SJSA1 (cell line): ENCODE results near the gene LHPP. TPM values are rescaled to one million over a fixed set of nuclear protein-coding genes. Genes with fewer than 3 reads are reported as not detected.

ENCODE experiments used
- DNase-seq, 2 experiments: peaks; one replicate each; pipeline ENCODE4 v3.0.0-alpha.2; 2015 to 2020; ENCODE audit warnings: low spot score in 2 of 2, low read depth in 1 of 2
- H3K27ac ChIP-seq: fragments of 250-450 bp; sonication (Bioruptor Pico); 2 replicates; pipeline ENCODE4 v1.5.1; 2020; ENCODE audit warnings: mild to moderate bottlenecking, moderate library complexity
- H3K27me3 ChIP-seq: fragments of 250-450 bp; sonication (Bioruptor Pico); replicated peaks from 2 replicates; pipeline ENCODE4 v1.5.1; 2020; ENCODE audit warnings: mild to moderate bottlenecking, moderate library complexity
- H3K36me3 ChIP-seq: fragments of 250-450 bp; sonication (Bioruptor Pico); 2 replicates; pipeline ENCODE4 v1.5.1; 2020; ENCODE audit warnings: mild to moderate bottlenecking
- H3K4me1 ChIP-seq: fragments of 250-450 bp; sonication (Bioruptor Pico); replicated peaks from 2 replicates; pipeline ENCODE4 v1.6.1; 2021; ENCODE audit warnings: mild to moderate bottlenecking
- H3K4me3 ChIP-seq: fragments of 250-450 bp; sonication (Bioruptor Pico); 2 replicates; pipeline ENCODE4 v1.5.1; 2020; ENCODE audit warnings: mild to moderate bottlenecking
- H3K9me3 ChIP-seq: fragments of 250-450 bp; sonication (Bioruptor Pico); replicated peaks from 2 replicates; pipeline ENCODE4 v1.5.1; 2020; ENCODE audit warnings: mild to moderate bottlenecking
- total RNA-seq: library from RNA; depleted of rRNA; stranded (reverse); fragments of >200 nt; shearing (Covaris generic); gene quantifications from 2 replicates; pipeline ENCODE4 v1.2.3, GENCODE V29; 2014

LHPP gene
- total RNA-seq, 1 experiment from 2014 or later: 8.8 TPM

- no peak overlapping the region for H3K4me3 ChIP-seq
- H3K36me3 ChIP-seq: no peaks in the 10 kb centered on the region
- H3K27me3 ChIP-seq: no peaks in the 10 kb centered on the region
- H3K9me3 ChIP-seq: no peaks in the 10 kb centered on the region
- peaks cover 8% of the 10 kb centered on the region for H3K4me1 ChIP-seq
- no peak for DNase-seq
- H3K27ac ChIP-seq: no peak overlapping the region
These were observed 56.7 kb downstream of the LHPP start for GRCh38 chr10:124518366-124518765.

- Histone ChIP-seq H3K4me3 (no peak overlapping the region), H3K4me1 (peaks cover 11% of the 10 kb centered on the region), H3K36me3 (no peaks in the 10 kb centered on the region), H3K27me3 (no peaks in the 10 kb centered on the region), H3K9me3 (no peaks in the 10 kb centered on the region), H3K27ac (no peak overlapping the region)
- no peak for DNase-seq
These were observed 59.2 kb downstream of the LHPP start for GRCh38 chr10:124520558-124521428.

- Histone ChIP-seq H3K4me3 (no peak overlapping the region), H3K27ac (no peak overlapping the region), H3K36me3 (no peaks in the 10 kb centered on the region), H3K27me3 (no peaks in the 10 kb centered on the region), H3K4me1 (peaks cover 11% of the 10 kb centered on the region), H3K9me3 (no peaks in the 10 kb centered on the region)
- DNase-seq: no peak
These were observed 59.8 kb downstream of the LHPP start for GRCh38 chr10:124521429-124521871.

- H3K4me3 ChIP-seq: no peak overlapping the region
- H3K4me1 ChIP-seq: peaks cover 11% of the 10 kb centered on the region
- no peak overlapping the region for H3K27ac ChIP-seq
- H3K36me3 ChIP-seq: no peaks in the 10 kb centered on the region
- H3K27me3 ChIP-seq: no peaks in the 10 kb centered on the region
- no peaks in the 10 kb centered on the region for H3K9me3 ChIP-seq
- no peak for DNase-seq
These were observed 60.7 kb downstream of the LHPP start for GRCh38 chr10:124522131-124522932.

- no peaks in the 10 kb centered on the region for H3K36me3 ChIP-seq
- peaks cover 11% of the 10 kb centered on the region for H3K4me1 ChIP-seq
- no peak overlapping the region for H3K4me3 ChIP-seq
- no peak for DNase-seq
- no peak overlapping the region for H3K27ac ChIP-seq
- H3K9me3 ChIP-seq: no peaks in the 10 kb centered on the region
- H3K27me3 ChIP-seq: no peaks in the 10 kb centered on the region
These were observed 61.6 kb downstream of the LHPP start for GRCh38 chr10:124522933-124523871.

- Histone ChIP-seq H3K36me3 (no peaks in the 10 kb centered on the region), H3K4me1 (peaks cover 11% of the 10 kb centered on the region), H3K9me3 (no peaks in the 10 kb centered on the region), H3K27me3 (no peaks in the 10 kb centered on the region), H3K27ac (no peak overlapping the region), H3K4me3 (no peak overlapping the region)
- DNase-seq: no peak
These were observed 62.3 kb downstream of the LHPP start for GRCh38 chr10:124523901-124524300.

GRCh38 chr10:124524991-124525653, 63.5 kb downstream of the LHPP start:
- Histone ChIP-seq H3K36me3 (no peaks in the 10 kb centered on the region; the same call in 1 of the 2 replicates), H3K9me3 (0 out of 2 replicates have a peak, but pooled peaks cover 3% of the 10 kb centered on the region), H3K4me1 (peaks cover 14% of the 10 kb centered on the region), H3K27me3 (no peaks in the 10 kb centered on the region), H3K4me3 (no peak overlapping the region), H3K27ac (no peak overlapping the region)
- DNase-seq: peak in 1 of 2 experiments; percentile 40

GRCh38 chr10:124525751-124526600, 64.4 kb downstream of the LHPP start:
- Histone ChIP-seq H3K27me3 (no peaks in the 10 kb centered on the region), H3K4me1 (peaks cover 18% of the 10 kb centered on the region), H3K36me3 (peaks cover 3% of the 10 kb centered on the region; the same call in 1 of the 2 replicates), H3K9me3 (peaks cover 3% of the 10 kb centered on the region; the same call in 1 of the 2 replicates), H3K27ac (no peak overlapping the region), H3K4me3 (no peak overlapping the region)
- DNase-seq: no peak

- H3K4me1 ChIP-seq: peaks cover 18% of the 10 kb centered on the region
- DNase-seq: no peak
- H3K27ac ChIP-seq: no peak overlapping the region
- H3K4me3 ChIP-seq: no peak overlapping the region
- no peaks in the 10 kb centered on the region for H3K27me3 ChIP-seq
- H3K36me3 ChIP-seq: peaks cover 3% of the 10 kb centered on the region; the same call in 1 of the 2 replicates
- H3K9me3 ChIP-seq: peaks cover 3% of the 10 kb centered on the region; the same call in 1 of the 2 replicates
These were observed 65.1 kb downstream of the LHPP start for GRCh38 chr10:124526621-124527267.

- H3K4me3 ChIP-seq: no peak overlapping the region
- H3K4me1 ChIP-seq: peaks cover 14% of the 10 kb centered on the region
- peaks cover 3% of the 10 kb centered on the region; the same call in 1 of the 2 replicates for H3K36me3 ChIP-seq
- no peak overlapping the region for H3K27ac ChIP-seq
- no peaks in the 10 kb centered on the region for H3K27me3 ChIP-seq
- no peak for DNase-seq
- H3K9me3 ChIP-seq: peaks cover 3% of the 10 kb centered on the region; the same call in 1 of the 2 replicates
These were observed 66.3 kb downstream of the LHPP start for GRCh38 chr10:124527874-124528395.

- DNase-seq: no peak
- H3K27me3 ChIP-seq: no peaks in the 10 kb centered on the region
- H3K9me3 ChIP-seq: peaks cover 3% of the 10 kb centered on the region; the same call in 1 of the 2 replicates
- H3K4me3 ChIP-seq: no peak overlapping the region
- H3K27ac ChIP-seq: no peak overlapping the region
- H3K4me1 ChIP-seq: peaks cover 7% of the 10 kb centered on the region
- H3K36me3 ChIP-seq: peaks cover 3% of the 10 kb centered on the region; the same call in 1 of the 2 replicates
These were observed 68.1 kb downstream of the LHPP start for GRCh38 chr10:124529661-124530214.
